ENCODE results near the gene INO80D.

DNA sequence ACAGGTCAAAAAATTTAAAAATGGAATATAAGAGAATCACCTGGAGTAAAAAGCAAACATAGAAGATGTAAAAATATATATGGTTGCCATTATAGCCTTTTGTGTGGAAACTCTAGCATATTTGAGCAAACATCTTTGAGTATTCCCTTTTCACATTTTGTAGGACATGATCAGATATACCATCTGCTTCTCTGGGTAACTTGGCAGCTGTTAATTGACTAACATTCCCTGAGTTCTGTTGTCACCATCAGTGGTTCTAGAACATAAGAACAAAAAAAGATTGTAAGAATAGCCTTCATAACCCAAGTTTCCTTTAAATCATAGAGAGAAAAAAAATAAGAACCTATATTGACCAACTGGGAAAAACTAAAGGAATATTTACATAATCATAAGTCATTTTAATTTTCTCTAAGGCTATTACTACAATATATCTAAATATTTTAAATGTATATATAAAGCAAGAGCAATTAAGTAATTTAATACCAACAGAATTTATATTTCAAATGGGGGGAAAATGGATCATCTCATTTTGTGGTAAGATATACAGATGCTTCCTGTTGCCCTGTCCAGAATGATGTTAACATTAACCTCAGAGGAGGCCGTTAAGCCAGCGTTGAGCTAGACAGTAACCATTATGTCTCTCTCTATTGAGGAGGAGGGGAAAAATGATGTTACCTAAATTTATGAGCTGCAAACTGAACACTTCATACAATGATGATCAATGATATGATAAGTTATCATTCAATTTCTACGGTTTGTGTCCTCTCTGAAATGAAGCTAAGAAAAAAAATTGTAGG is 9.8 kb upstream of the INO80D start:
- TF ChIP-seq POLR2A (IDR thresholded peaks at IDR 0.05; ENCODE audit: low read depth, low read length) (no peak), TAF1 (IDR thresholded peaks at IDR 0.05; ENCODE audit: borderline replicate concordance, low read depth, low read length) (no peak)
